ENCODE results near the gene ANO7. TPM values are rescaled to one million over a fixed set of nuclear protein-coding genes. Genes with fewer than 3 reads are reported as not detected.

ANO7 gene, protein sequence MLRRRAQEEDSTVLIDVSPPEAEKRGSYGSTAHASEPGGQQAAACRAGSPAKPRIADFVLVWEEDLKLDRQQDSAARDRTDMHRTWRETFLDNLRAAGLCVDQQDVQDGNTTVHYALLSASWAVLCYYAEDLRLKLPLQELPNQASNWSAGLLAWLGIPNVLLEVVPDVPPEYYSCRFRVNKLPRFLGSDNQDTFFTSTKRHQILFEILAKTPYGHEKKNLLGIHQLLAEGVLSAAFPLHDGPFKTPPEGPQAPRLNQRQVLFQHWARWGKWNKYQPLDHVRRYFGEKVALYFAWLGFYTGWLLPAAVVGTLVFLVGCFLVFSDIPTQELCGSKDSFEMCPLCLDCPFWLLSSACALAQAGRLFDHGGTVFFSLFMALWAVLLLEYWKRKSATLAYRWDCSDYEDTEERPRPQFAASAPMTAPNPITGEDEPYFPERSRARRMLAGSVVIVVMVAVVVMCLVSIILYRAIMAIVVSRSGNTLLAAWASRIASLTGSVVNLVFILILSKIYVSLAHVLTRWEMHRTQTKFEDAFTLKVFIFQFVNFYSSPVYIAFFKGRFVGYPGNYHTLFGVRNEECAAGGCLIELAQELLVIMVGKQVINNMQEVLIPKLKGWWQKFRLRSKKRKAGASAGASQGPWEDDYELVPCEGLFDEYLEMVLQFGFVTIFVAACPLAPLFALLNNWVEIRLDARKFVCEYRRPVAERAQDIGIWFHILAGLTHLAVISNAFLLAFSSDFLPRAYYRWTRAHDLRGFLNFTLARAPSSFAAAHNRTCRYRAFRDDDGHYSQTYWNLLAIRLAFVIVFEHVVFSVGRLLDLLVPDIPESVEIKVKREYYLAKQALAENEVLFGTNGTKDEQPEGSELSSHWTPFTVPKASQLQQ
- total RNA-seq = 0.81 TPM
- long read RNA-seq = 0 reads

DNA sequence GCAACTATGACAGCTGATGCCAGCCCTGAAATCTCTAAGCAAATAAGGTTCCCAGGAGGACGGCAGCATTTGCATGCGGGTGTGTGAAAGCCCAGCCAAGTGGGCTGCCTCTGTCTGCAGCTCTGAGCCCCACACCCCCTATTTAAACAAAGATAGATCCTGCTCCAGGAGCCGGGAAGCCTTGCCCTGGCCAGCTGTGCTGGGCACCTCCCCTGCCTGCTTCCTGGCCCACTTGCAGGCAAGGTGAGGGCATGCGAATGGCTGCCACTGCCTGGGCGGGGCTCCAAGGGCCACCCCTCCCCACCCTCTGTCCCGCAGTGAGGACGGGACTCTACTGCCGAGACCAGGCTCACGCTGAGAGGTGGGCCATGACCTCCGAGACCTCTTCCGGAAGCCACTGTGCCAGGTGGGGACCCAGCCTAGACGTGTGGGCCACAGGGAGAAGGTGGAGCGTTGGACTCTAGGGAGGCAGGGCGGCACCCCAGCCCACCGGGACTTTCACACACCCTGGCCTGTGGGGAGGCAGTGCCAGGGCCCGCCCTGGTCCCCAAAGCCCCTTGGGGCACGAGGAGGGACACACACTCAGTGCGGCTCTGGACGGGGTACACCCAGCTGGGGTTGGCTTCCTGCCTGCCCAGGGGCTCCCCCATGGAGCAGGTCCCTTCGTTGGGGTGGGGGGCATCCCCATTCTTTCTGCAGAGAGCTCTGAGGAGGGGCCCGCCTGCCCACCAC lies at the start of gene ANO7:
ANO7 (plus strand) TSS at position 317 of the 732 bp plus-strand sequence. CDS start 1,387 bp downstream, outside the sequence.
- ATAC-seq (peak; percentile 8), DNase-seq (ENCODE audit: missing footprints) (no peak)
- intact Hi-C loops (cut with DNase I) = no loop called here

DNA sequence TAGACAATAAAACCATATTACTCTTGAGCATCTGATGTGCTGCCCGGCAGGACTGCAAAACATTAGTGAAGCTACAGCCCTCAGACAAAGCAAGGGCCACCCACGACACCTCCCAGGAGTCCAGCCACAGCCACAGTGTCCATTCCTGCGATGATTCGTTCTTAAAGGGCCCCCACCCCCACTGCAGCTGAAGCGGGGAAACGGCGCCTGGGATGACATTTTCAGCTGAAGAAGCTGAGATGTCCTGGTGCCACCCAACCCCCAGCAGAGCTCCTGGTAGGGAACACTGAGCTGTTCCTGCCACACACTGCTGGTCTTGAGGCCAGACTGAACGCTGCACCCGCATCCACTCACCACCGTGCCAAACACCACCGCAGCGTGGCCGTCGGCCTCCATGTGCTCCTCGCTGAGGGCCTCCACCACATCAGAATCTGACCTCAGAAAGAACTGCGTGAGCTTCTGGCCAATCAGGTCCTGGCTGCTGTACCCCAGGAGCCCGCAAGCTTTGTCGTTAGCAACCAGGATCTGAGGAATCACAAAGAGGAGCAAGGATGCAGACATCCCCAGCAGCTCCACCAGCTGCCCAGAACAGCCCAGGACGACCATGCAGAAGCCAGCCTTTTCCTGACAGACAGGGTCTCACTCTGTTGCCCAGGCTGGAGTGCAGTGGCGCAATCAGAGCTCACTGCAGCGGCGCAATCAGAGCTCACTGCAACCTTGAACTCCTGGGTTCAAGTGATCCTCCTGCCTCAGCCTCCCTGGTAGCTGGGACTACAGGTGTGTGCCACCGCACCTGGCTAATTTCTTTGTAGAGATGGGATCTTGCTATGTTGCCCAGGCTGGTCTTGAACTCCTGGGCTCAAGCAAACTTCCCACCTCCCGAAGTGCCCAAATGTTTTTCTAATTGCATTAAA lies 48.7 kb upstream of the ANO7 start:
- intact Hi-C loops (cut with DNase I) = no loop called here
- ATAC-seq (no peak), DNase-seq (ENCODE audit: missing footprints) (no peak)

DNA sequence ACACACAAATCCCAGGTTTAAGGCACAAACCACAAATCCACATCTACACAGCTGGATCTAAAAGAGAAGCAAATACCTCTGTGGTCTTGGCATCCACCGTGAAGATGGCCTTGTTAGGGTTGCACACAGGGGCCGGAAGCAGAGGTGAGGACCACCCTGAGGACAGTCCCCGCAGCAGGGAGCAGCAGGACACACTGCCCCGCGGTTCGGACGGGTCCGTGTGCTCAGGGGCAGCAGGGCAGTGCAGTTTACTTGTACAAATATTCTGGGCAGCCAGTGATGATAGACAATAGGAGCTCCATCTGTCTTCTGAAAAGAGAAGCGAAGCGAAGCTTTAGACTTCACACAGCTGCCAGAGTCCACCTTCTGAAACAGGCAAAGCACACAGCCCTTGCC lies 48.0 kb upstream of the ANO7 start:
- ATAC-seq (no peak), DNase-seq (ENCODE audit: missing footprints) (no peak)
- intact Hi-C loops (cut with DNase I) = no loop called here

DNA sequence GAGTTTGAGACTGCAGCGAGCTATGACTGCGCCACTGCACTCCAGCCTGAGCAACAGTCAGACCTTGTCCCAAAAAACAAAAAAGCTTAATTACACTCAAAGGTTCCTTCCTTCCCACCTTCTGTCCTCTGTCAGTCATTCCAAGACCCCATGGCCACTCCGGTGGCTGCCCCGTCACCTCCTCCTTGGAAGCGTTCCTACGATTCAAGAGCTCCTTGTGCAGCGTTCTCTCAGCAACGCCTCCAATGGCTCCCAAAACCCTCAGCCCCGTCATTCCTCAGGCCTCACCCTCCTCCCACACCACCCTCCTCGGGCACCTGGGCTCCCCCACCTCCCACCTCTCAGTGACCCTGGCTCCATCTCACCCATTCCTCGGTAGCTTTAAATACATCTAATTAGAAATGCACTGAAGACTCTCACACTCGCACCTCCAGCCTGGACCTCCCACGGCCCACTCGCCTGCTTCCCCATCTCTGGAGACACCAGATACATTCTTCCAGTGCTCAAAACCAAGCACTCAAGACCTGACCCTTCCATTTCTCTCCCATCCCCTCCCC lies 47.2 kb upstream of the ANO7 start:
- DNase-seq (ENCODE audit: missing footprints) (no peak), ATAC-seq (no peak)
- intact Hi-C loops (cut with DNase I) = no loop called here

DNA sequence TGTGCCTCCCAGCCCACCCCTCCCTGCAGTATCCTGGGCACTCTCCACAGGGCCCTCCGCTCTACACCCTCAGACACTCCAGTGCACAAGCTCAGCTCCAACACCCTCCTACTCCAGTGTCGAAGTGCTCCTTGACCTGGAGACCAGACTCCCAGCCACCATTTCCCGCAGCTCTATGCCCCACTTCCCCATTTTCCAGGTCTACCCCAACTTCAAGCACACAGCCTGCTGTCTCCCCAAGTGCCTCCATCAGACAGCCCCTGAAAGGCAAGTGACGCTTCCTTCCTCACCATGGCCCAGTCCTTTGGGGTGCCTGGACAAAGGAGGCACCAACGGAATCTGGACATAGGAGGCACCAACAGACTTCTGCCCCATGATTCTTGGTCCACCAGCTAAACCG lies 46.4 kb upstream of the ANO7 start:
- ATAC-seq (no peak), DNase-seq (ENCODE audit: missing footprints) (no peak)
- intact Hi-C loops (cut with DNase I) = no loop called here

DNA sequence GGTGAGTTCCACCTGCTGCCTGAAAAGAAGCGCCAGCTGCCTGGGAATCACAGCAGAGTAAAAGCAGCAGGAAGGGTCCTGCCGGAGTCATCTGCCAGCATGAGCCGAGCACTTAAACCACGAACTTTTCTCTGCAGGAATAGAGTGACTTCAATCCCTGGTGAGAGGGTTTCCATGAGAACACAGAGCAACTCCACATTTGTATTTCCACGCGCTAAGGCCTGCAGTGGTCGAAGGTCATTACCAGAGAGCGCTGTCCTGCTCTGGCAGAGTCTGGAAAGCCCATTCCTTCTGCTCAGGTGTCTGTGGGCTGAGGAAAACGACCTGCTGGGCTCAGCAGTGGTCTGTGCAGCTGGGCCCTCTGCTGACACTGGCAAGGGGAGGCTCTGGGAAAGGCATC lies 45.9 kb upstream of the ANO7 start:
- DNase-seq (ENCODE audit: missing footprints) = no peak
- intact Hi-C loops (cut with DNase I) = no loop called here
- no peak for ATAC-seq

DNA sequence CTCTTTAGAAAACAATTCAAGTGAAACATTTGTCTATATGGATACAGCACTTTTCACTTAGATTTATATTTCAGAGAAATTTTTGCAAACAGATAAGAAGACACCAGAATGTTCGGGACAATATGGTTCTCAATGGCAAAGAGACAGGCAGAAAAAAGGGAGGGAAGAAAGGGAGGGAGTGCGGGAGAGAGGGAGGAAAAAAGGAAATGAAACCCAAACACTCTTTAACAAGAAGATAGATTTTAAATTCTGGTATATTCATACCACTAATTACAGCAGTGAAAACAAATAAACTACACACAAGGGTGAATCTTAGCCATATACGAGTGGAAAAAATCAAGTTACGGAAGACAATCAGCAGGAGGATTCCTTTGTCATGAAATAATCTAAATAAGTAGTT lies 42.2 kb upstream of the ANO7 start:
- no peak for DNase-seq (ENCODE audit: missing footprints)
- no peak for ATAC-seq
- intact Hi-C loops (cut with DNase I) = no loop called here

DNA sequence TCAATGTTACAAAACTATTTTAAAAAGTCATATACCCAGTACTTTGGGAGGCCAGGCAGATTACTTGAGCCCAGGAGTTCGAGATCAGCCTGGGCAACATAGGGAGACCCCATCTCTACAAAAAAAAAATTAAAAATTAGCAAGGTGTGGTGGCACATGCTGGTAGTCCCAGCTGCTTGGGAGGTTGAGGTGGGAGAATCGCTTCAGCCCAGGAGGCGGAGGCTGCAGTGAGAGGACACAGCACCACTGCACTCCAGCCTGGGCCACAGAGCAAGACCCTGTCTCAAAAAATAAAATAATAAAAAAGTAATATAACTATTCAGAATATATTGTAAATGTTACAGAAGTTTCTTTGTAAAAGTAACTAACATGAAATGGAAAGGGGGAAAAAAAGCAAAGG lies 41.1 kb upstream of the ANO7 start:
- no peak for DNase-seq (ENCODE audit: missing footprints)
- intact Hi-C loops (cut with DNase I) = no loop called here
- ATAC-seq = no peak

DNA sequence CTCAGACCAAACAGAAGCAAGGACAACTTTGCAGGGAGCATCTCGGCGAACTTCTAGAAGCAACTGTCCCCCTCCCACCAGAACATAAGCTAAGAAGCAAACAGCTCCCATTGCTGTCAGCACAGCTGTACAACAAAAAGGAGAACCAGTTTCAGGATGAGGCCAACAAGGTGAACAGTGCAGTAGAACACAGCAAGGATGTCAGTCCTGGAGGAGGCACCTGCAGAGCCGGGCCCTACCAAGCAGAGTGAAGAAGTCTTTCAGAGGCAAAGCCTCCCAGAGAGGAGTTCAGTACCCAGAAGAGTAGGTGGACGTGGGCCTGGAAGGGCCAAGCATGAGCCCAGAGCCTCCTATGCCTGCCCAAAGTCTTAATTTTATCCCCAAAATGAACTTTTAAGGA lies 40.2 kb upstream of the ANO7 start:
- intact Hi-C loops (cut with DNase I) = no loop called here
- ATAC-seq (no peak), DNase-seq (ENCODE audit: missing footprints) (no peak)

DNA sequence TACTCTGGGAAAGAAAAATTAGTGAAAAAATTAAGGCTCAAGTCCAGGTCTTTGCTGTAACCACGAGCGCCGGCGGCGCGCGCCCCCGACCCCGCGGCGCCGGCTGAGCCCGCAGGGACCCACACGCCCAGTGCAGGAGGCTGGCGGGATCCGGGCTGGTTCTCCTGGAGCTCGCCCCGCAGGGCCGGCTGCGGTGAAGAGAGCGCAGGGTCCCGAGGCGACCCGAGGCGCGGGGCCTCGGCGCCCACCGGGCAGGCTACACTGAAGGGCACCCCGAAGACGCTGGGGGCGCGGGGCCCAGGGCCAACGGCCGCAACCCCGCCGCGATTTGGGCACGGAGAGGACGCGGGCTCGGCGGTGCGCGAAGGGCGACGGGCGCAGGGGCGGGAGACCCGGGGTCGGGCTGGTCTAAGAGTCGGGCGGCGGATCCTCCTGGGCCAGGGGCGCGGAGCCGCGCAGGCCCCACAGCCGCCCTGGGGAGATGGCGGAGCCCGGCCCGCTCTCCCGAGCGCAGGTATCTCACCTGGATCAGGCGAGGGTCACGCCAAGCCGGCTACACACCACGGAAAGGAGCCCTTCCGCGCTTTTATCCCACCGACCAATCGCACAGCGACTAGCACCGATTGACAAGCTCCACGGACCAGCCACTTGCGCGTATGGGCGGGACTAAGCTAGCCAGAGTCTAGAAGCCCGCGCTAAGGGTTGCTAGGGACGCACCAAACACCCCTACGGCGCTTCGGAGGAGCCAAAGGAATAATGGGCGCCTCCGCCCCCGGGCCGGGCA lies 39.4 kb upstream of the ANO7 start, which contains the start of gene PASK:
PASK (minus strand) TSS at position 582 of the 784 bp plus-strand sequence. CDS start 6,440 bp downstream, outside the sequence.
- peak; percentile 96 for DNase-seq (ENCODE audit: missing footprints)
- intact Hi-C loops (cut with DNase I) = no loop called here
- peak; percentile 95 for ATAC-seq

DNA sequence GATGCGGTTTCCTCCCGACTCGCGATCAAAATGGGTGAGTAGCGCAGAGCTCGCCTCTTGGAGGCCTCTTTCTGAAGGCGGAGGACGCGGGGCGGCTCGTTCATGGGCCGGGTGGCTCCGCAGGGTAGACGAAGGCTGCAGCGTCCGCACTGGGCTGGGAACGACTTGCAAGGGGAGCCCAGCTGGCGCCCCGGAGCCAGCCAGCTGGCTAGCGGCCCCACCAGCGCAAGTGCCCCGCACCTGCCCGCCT lies 38.9 kb upstream of the ANO7 start:
- intact Hi-C loops (cut with DNase I) = no loop called here
- ATAC-seq (peak; percentile 9), DNase-seq (ENCODE audit: missing footprints) (no peak)

DNA sequence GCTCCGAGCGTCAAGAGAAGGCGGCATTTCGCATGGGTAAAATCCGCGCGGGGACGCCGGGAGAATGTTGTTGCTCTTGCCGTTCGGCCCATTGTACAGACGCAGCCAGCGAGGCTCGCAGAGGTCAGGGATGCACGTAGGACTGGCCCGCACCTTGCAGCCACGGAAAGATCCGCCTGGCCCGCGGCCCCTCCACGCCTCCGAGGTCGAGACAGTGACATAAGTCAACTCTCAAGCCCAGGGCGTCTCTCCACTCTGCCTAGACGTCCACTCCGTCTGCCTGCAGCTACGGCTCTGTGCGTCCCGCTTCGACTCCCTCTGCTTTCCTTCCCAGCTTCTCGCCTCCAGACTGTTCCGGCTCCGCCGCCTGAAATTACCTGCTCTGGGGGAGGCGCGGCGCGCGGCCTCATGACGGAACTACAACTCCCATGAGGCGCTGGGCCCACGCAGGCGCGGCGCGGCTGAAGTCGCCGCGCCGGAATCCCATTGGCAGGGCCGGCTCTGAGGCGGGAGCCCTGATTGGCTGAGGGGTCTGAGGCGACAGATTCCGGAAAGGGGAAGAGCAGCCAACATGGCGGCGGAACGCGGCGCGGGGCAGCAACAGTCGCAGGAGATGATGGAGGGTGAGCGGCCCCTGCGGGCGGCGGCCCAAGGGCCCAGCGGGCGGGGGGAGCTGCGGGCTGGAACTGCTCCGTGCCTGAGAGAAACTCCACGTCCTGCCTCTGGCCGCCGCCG lies 38.4 kb upstream of the ANO7 start, which contains the start of gene PPP1R7:
PPP1R7 (plus strand) TSS at position 543 of the 735 bp plus-strand sequence; CDS start at position 572, 29 bp downstream.
- intact Hi-C loops (cut with DNase I) = loop anchor here (1.0 to 10.0 kb wide), 3 partner anchors 47 to 165 kb away; partner anchors contain the start of genes HDLBP and SEPTIN2
- DNase-seq (ENCODE audit: missing footprints) (peak; percentile 98), ATAC-seq (peak; percentile 97)

DNA sequence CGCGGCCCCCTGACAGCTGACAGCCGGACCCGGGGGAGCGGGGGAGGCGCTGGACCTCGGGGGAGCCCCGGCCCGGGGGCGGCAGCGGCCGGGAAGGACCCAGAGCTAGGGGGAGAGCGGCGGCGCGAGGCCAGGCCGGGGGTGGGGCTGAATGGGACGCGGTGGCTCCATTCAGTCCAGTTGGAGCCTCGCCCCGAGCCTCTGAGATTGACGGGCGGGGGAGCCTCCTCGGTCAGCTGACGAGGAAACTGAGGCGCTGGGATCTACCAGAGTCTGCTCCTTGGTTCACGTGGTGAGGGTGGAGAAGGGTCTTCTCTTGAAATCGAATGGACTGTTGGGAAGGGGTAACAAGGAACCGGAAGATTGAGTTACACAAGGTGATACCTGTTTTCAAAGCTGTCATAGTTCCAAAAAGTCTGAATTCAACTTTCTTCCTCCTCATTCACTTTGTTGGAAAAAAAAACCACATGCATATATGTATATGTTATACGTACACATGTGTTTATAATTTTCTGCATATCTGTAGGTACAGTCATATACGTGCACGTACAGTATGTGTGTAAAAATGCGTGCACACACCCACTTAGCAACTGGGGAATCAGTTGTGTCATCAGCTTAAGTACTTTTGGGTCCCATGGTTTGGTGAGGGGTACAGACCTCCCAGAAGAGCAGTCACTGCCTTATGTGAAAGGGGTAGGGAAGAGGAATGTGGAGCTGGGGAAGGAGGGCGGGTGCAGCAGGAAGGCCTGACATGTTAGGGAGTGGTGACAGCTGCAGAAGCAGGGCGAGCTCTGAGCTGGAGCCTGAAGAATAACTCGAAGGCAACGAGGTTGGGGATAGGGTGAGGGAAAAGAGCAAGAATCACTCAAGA lies 37.6 kb upstream of the ANO7 start:
- no peak for ATAC-seq
- intact Hi-C loops (cut with DNase I) = loop anchor here (1.0 to 10.0 kb wide), 3 partner anchors 48 to 164 kb away; partner anchors contain the start of genes HDLBP and SEPTIN2
- DNase-seq (ENCODE audit: missing footprints) = no peak

DNA sequence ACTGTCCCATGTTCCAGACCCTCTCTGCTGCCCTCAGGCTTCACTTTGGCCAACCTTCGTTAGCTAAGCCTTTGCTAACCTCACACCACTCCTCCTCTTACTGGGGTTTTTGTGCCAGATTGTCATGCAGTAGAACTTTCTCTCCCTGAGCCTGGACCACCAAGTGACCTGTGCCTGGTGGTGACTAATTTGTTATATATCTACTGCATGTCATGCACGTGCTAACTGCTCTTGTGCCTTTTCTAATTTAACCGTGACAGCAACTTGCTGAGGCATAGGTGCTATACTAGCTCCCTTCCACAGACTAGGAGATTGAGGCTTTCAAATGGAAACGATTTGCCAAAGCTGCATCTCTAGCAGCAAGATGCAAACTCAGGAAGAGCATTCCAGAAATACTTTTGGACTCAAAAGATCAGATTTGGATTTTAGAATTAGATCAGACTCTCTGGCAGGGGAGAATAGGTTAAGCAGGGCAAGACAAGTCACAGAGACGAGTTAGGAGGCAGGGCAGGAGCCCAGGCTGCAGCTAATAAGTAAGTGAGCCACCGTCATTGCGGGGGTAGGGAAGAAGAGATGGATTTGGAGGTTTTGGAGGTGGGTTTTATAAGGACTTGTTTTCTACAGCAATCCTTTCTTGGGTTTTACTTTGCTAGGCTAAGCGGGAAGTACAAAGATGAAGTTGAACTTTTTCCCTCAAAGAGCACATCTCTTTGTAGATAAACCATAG lies 36.4 kb upstream of the ANO7 start:
- no peak for ATAC-seq
- DNase-seq (ENCODE audit: missing footprints) = no peak
- intact Hi-C loops (cut with DNase I) = loop anchor here (5.0 to 10.0 kb wide), 2 partner anchors 65 to 163 kb away; partner anchors contain the start of genes HDLBP and SEPTIN2

DNA sequence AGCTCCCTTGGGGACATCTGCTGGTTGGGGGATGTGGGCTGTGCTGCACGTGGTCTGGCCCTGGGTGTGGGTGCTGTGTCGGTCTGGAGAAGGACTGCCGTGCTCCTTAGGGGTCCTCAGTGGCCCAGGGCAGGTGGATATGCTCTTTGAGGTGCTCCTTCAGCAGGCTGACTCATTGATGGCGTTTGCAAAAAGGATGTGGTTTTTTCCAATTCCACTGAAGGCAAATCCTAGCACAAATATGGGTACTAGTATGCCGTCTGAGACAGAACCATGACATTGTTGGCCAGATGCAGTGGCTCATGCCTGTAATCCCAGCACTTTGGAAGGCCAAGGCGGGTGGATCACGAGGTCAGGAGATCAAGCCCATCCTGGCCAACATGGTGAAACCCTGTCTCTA lies 34.9 kb upstream of the ANO7 start:
- intact Hi-C loops (cut with DNase I) = loop anchor here (5.0 to 10.0 kb wide), 2 partner anchors 64 to 161 kb away; partner anchors contain the start of genes HDLBP and SEPTIN2
- ATAC-seq = no peak
- DNase-seq (ENCODE audit: missing footprints) = no peak

Data from Right ventricle myocardium inferior (tissue), 1 donor.